GM12872 (cell line): ENCODE data around the gene CTNNB1.

Source experiments
- TF ChIP-seq, protein P1 (sequence below): IDR thresholded peaks from 3 replicates; pipeline ENCODE4 v1.5.1; 2011; ENCODE audit warnings: low read depth, mild to moderate bottlenecking, low read length, moderate library complexity; ENCODE audit not compliant: insufficient read depth

CTNNB1 gene

DNA sequence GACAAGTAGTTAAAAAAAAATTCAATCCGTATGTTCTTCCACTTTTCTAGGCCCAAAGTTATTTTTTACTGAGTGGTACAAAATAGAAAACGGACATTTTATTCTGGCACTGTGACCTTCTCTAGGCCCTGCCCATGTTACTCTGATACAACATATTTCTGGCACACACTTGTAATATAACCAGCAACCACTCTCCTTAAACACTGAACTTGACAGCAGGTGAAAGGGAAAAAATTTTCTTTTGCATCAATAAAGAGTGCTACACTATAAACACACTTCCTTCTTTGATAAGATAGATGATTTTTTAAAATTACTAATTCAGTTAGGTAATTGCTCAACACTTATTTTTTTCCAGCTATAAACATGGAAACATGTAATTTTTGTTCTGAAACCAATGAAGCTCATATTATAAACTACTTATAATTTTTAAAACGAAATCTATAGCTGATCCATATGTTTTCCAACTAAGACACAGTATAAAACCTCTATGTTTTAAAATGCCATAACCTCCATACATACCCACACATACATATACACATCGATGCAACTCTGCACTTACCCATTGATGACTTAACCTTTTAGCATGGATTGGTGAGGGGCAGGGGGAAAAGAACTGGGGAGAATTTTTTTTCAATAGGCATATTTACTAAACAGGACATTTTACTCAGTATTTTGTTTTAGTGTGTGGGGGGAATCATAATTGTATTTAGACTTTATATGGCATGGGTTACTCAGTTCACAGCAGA is 5.3 kb upstream of the CTNNB1 start:
- TF ChIP-seq, protein P1, sequence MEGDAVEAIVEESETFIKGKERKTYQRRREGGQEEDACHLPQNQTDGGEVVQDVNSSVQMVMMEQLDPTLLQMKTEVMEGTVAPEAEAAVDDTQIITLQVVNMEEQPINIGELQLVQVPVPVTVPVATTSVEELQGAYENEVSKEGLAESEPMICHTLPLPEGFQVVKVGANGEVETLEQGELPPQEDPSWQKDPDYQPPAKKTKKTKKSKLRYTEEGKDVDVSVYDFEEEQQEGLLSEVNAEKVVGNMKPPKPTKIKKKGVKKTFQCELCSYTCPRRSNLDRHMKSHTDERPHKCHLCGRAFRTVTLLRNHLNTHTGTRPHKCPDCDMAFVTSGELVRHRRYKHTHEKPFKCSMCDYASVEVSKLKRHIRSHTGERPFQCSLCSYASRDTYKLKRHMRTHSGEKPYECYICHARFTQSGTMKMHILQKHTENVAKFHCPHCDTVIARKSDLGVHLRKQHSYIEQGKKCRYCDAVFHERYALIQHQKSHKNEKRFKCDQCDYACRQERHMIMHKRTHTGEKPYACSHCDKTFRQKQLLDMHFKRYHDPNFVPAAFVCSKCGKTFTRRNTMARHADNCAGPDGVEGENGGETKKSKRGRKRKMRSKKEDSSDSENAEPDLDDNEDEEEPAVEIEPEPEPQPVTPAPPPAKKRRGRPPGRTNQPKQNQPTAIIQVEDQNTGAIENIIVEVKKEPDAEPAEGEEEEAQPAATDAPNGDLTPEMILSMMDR = no peak

DNA sequence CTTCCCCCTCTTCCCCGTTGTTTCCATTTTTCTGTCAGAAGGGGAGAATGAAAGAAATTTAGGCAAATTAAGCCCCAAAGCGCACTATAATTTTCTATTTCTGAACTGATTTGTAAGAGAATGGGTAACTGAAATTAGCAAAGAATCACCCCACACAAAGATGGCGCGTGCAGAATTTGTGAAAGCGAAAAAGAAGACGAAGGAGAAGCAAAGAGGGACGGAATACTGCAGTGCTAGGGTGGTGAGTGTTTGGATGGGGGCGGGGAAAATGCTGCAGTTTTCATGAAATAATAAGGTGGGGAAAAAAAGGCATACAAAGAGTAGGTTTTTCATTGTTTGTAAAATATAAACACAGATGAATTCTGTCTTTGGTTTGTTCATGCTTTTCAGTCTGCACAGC is 4.6 kb upstream of the CTNNB1 start:
- TF ChIP-seq, protein P1 = no peak

DNA sequence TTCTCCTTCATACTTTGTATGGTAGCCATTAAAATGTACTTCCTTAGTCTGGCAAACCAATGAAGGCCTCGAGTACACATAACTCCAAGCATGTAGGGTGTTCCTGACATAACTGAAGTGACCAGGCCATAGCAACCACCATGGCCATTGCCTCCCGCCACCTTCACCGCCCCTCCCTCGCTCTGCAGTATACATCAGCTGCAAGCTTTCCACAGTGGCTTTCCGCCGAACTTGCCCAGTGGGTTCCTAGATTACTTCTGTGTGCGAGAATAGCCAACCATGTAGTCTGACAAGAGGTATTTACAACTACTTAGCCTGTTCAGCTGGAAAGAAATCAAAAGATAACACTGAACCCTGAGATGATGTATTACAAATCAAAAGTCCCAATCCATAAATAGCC is 3.4 kb upstream of the CTNNB1 start:
- TF ChIP-seq, protein P1 = no peak

DNA sequence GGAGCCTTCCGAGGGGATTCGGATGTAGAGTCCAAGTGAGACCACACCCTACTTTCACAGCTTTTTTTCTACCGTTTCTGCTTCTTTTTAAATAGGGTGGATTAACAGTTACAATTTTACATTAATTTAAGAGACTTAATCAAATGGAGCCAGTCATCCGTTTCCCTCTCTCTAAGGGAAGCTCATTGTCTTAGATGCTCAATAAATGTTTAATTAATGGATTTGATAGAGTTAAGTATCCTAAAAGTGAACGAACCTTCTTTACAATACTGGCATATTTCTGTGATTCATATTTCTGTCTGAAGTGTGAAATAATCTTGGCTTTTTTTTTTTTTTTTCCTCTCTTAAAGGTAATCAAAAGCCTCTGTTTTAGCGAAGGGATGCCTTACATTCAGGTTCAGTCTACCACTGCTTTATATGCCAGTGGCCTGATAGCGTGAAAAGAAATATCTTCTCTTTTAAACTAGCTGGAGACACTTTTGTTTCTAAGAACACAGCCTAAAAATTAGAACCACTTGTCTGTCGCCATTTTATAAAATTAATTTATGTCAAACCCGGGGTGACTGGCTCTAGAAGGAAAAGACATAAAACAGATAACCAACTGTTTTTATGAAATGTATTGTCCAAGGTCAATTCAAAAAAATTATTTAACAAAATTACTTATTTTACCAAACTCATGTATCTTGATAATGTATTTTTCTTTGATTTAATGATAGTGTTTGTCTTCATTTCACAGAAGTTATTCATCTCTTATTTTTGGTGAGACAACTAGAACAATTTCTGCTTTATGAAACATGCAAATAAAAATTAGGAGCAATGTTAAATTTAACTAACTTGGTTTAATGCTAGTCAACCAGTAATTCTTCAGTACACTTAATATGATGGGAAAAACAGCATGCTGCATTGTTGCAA is 2.5 kb upstream of the CTNNB1 start:
- TF ChIP-seq, protein P1 = no peak

DNA sequence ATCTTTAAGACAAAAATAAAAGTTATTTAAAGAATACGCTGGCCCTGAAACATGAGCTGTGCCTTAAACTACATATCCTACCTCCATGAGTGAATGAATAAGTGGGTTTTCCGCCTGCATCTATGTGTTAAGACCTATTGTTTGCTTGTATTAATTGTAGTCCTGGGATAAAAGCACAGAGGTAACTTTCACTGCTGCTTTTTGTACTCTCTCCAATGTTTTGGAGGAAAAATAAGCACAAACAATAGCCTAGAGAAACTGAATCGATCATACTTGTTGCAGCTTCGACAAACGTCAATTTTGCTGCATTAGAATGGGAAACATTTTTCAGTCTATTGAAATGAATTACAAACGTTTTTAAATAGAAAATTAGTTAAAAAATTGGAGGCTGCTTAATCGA is 1.3 kb upstream of the CTNNB1 start:
- TF ChIP-seq, protein P1 = no peak

DNA sequence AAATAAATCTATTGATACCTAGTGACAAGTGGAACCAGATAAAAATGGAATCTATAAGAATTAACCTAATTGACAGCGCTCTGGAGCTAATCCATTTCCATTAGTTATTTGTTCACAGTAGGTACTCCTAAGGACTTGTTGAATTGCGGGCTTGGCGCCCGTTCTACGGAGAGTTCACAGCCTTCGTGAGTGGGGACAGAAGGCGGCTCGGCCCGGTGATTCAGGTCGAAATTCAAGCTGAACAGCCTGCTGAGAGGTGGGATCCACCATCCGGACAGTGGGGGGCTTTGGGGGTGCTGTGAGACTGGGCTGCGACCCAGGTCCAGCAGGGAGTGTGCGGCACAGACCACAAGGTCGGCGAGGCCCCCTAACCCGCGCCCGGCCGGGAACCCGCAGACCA is 779 bp upstream of the CTNNB1 start:
- TF ChIP-seq, protein P1 = no peak

DNA sequence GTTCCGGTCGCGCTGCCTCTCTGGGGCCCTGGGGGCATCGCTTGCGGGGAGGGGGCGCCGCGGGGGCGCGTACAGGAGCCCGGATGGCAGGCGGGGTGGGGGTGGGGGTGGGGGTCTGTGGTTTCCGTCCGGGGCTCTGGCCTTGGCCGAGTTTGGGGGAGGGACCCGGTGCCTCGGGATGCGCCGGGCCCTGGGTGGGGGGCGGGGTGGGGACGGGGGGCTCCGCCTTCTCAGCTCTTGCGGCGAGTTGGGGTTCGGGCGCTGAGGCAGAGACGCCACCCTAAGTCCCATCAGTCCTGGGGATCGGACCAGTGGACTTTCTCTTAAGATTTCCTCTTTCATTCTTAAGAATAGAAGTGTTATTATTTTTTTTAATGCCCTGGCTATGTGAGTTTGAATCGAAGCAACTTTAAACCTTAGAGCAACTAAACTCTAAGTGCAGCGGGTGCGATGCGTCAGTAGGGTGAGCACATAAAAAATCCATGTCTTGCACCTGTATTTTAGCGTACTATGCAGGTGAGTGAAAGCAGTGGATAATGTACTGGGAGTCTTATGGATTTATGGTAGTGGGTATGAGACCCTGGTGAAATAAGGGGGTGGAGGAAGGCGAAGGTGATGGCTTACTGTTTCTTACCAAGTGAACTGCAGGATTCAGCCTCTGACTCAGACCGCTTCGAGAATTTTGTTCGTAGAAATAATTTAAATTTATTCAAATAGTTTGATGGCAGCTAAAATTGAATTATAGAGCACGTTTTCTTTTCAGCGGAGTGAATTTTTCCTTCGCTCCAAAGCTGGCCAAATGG is 762 bp downstream of the CTNNB1 start:
- TF ChIP-seq, protein P1 = no peak
